Mesendoderm (in vitro differentiated cells): ENCODE data around the gene OTOP3.

ENCODE experiments used
- DNase-seq: peaks from one replicate; pipeline ENCODE4 v3.0.0; 2013
- H2AK5ac ChIP-seq: 2 replicates; pipeline ENCODE4 v1.6.1; 2013; ENCODE audit warnings: low read length, inconsistent platforms
- H2BK120ac ChIP-seq: 2 replicates; pipeline ENCODE4 v1.6.1; 2013; ENCODE audit warnings: low read depth, mild to moderate bottlenecking, low read length, moderate library complexity, mixed read lengths
- H2BK15ac ChIP-seq: replicated peaks from 2 replicates; pipeline ENCODE4 v1.6.1; 2013; ENCODE audit warnings: low read depth, mild to moderate bottlenecking, moderate library complexity
- H2BK5ac ChIP-seq: 2 replicates; pipeline ENCODE4 v1.6.1; 2013; ENCODE audit warnings: low read length, inconsistent platforms
- H3K18ac ChIP-seq: 2 replicates; pipeline ENCODE4 v1.6.1; 2013; ENCODE audit warnings: mild to moderate bottlenecking, low read length, mixed read lengths
- H3K23ac ChIP-seq: one replicate; pipeline ENCODE4 v1.6.1; 2013; ENCODE audit warnings: low read length
- H3K27ac ChIP-seq: 2 replicates; pipeline ENCODE4 v1.5.1; 2013; ENCODE audit warnings: low read depth, mild to moderate bottlenecking, inconsistent platforms, low read length, moderate library complexity
- H3K27me3 ChIP-seq: 2 replicates; pipeline ENCODE4 v1.6.1; 2013; ENCODE audit warnings: low read length, control low read depth, mild to moderate bottlenecking, inconsistent platforms; ENCODE audit not compliant: insufficient read depth, poor library complexity
- H3K36me3 ChIP-seq: 2 replicates; pipeline ENCODE4 v1.6.1; 2013; ENCODE audit warnings: low read length, inconsistent platforms; ENCODE audit not compliant: control insufficient read depth, insufficient read depth
- H3K4ac ChIP-seq: one replicate; pipeline ENCODE4 v1.6.1; 2013; ENCODE audit warnings: low read depth, mild to moderate bottlenecking, low read length, moderate library complexity
- H3K4me1 ChIP-seq: 2 replicates; pipeline ENCODE4 v1.6.1; 2013; ENCODE audit warnings: low read depth, low read length, inconsistent platforms; ENCODE audit not compliant: control insufficient read depth
- H3K4me2 ChIP-seq: 2 replicates; pipeline ENCODE4 v1.6.1; 2013; ENCODE audit warnings: low read length
- H3K4me3 ChIP-seq: 2 replicates; pipeline ENCODE4 v1.5.1; 2013; ENCODE audit warnings: mild to moderate bottlenecking, low read length
- H3K56ac ChIP-seq: one replicate; pipeline ENCODE4 v1.6.1; 2013; ENCODE audit warnings: low read length
- H3K79me1 ChIP-seq: 2 replicates; pipeline ENCODE4 v1.6.1; 2013; ENCODE audit warnings: low read length, inconsistent platforms
- H3K79me2 ChIP-seq: 2 replicates; pipeline ENCODE4 v1.6.1; 2013; ENCODE audit warnings: mild to moderate bottlenecking, low read length; ENCODE audit not compliant: control insufficient read depth, insufficient read depth
- H3K9ac ChIP-seq: 2 replicates; pipeline ENCODE4 v1.6.1; 2013; ENCODE audit warnings: low read length, inconsistent platforms
- H4K5ac ChIP-seq: one replicate; pipeline ENCODE4 v1.6.1; 2013; ENCODE audit warnings: low read length
- H4K8ac ChIP-seq: one replicate; pipeline ENCODE4 v1.6.1; 2013; ENCODE audit warnings: low read depth, mild to moderate bottlenecking, control low read depth, low read length, moderate library complexity
- WGBS: extraction: QIAGEN DNeasy Blood & Tissue Kit; methylation state at CpG from one replicate; pipeline ENCODE4 v1.1.7; 2013; ENCODE audit warnings: low lambda C conversion rate, missing lambda C conversion rate; ENCODE audit not compliant: insufficient coverage; ENCODE audit errors: extremely low coverage; 5-methylcytosine and 5-hydroxymethylcytosine counted together

The OTOP3 gene

DNA sequence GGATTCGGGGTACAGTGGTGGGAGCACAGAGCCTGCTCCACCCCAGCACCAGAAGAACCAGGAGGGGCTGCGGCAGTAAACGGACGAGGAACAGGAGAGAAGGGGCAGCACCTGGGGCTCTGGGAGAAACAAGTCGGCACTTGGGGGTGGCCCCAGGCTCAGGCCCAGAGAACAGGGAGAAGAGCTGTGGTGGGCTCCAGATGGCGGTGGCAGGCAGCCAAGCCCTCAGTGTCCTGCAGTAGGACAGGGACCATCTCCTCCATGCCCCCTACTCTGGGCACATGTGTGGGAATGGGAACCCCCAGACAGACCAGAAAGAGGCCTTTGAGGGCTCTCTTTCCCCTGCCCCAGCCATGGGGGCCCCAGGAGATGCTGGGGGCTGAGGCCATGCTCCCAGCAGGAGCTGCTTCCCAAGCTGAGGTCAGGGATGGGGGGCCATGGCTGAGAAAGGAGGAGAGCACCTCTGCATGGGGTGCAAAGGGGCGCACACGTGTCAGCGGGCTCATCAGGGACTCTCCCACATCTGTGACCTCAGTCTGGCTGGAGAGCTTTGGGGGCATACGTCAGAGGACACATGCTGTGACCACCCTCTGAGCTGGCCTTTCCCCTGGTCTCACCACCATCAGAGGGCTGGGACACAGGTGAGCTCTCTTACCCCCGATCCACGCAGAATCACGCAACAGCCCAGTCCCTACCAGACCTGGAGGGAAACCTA is 19.4 kb upstream of the OTOP3 start:
- no peak overlapping the region for H2BK15ac ChIP-seq
- WGBS = no CpG with 5 or more reads among the region's 13 CpGs

DNA sequence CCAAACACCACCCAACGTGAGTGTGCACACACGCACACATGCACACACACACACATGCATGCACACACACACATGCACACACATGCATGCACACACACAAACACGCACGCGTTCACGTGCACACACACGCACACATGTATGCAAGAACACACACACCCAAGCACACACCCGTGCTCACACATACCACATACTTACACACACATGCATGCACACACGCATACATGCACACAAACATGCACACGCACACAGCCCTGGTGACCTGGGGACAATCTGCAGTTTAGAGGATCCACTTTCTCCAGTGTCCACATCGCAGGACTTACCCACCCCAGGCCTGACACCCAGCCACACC is 18.9 kb upstream of the OTOP3 start:
- H2BK5ac ChIP-seq = no peak overlapping the region
- no peak overlapping the region for H3K23ac ChIP-seq
- H3K4me1 ChIP-seq = no peaks in the 10 kb centered on the region
- H3K4me2 ChIP-seq = no peak overlapping the region
- no peak overlapping the region for H3K9ac ChIP-seq
- H3K4me3 ChIP-seq = no peak overlapping the region
- H3K18ac ChIP-seq = no peak overlapping the region
- H3K27me3 ChIP-seq = no peaks in the 10 kb centered on the region
- no CpG with 5 or more reads among the region's 11 CpGs for WGBS
- H2BK120ac ChIP-seq = no peak overlapping the region
- no peak overlapping the region for H4K5ac ChIP-seq
- H3K79me2 ChIP-seq = no peaks in the 10 kb centered on the region
- no peak overlapping the region for H2BK15ac ChIP-seq
- H3K27ac ChIP-seq = no peak overlapping the region
- no peak overlapping the region for H3K4ac ChIP-seq
- no peak for DNase-seq
- no peak overlapping the region for H2AK5ac ChIP-seq
- H3K79me1 ChIP-seq = no peaks in the 10 kb centered on the region
- no peak overlapping the region for H4K8ac ChIP-seq
- H3K56ac ChIP-seq = no peak overlapping the region
- H3K36me3 ChIP-seq = no peaks in the 10 kb centered on the region

More for the DNA sequence above, 19.4 kb upstream of the OTOP3 start:
- Histone ChIP-seq H4K5ac (no peak overlapping the region), H3K4ac (no peak overlapping the region), H3K56ac (no peak overlapping the region), H3K79me1 (no peaks in the 10 kb centered on the region), H2BK5ac (no peak overlapping the region), H4K8ac (no peak overlapping the region), H3K27me3 (no peaks in the 10 kb centered on the region), H3K23ac (no peak overlapping the region), H2BK120ac (no peak overlapping the region), H3K27ac (no peak overlapping the region), H3K4me2 (no peak overlapping the region), H3K79me2 (no peaks in the 10 kb centered on the region), H3K36me3 (no peaks in the 10 kb centered on the region), H3K4me1 (no peaks in the 10 kb centered on the region), H3K4me3 (no peak overlapping the region), H2AK5ac (no peak overlapping the region), H3K18ac (no peak overlapping the region), H3K9ac (no peak overlapping the region)
- DNase-seq = no peak

DNA sequence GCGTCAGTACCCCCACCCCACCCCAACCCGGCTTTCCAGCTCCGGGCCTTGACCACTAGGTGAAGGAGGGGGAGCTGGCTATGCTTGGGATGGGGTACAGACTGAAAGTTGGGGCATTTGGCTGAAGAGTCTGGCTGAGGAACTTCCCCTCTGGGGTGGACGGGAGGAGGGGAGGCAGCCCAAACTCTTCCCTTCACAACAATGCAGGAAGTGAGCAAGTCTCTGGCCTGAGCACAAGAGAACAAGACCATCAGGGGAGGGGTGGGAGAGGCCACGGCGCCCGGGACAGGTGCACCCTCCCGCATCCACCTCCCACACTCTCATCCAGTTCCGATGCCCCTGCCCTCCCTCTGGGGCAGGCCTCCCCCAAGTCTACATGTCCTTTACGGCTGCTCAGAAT is 18.3 kb upstream of the OTOP3 start:
- Histone ChIP-seq H4K8ac (no peak overlapping the region), H3K23ac (no peak overlapping the region), H3K4me1 (no peaks in the 10 kb centered on the region), H3K4me2 (no peak overlapping the region), H2BK5ac (no peak overlapping the region), H2AK5ac (no peak overlapping the region), H4K5ac (no peak overlapping the region), H3K36me3 (no peaks in the 10 kb centered on the region), H3K4ac (no peak overlapping the region), H3K79me1 (no peaks in the 10 kb centered on the region), H3K27ac (no peak overlapping the region), H2BK120ac (no peak overlapping the region), H3K9ac (no peak overlapping the region), H3K56ac (no peak overlapping the region), H3K4me3 (no peak overlapping the region), H3K27me3 (peaks cover 2% of the 10 kb centered on the region), H3K79me2 (no peaks in the 10 kb centered on the region), H3K18ac (no peak overlapping the region), H2BK15ac (no peak overlapping the region)
- no CpG with 5 or more reads among the region's 10 CpGs for WGBS
- no peak for DNase-seq

DNA sequence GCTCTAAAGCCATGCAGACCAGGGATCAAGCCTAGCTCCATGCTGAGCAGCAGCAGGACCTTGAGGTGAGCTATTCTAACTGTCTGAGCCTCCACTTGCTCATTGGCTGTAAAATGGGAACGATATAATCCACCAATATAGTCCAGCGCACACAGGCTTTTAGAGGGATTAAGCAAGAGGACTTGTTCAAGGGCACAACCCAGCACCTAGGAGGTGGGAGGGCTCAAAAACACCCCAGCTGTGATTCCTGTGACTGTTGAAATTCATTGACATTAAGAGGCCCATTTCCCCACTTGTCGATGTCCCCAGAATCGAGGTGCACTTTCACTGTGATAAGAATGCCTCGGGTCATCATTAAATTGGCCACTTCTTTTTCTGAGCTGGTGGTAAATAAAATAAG is 16.8 kb upstream of the OTOP3 start:
- H3K4me2 ChIP-seq = no peak overlapping the region
- no CpG with 5 or more reads among the region's 5 CpGs for WGBS
- H2AK5ac ChIP-seq = no peak overlapping the region
- no peak overlapping the region for H2BK15ac ChIP-seq
- no peak overlapping the region for H2BK120ac ChIP-seq
- DNase-seq = no peak
- no peaks in the 10 kb centered on the region for H3K79me1 ChIP-seq
- H4K5ac ChIP-seq = no peak overlapping the region
- no peak overlapping the region for H3K23ac ChIP-seq
- H3K79me2 ChIP-seq = no peaks in the 10 kb centered on the region
- H3K27ac ChIP-seq = no peak overlapping the region
- no peak overlapping the region for H3K18ac ChIP-seq
- H3K4ac ChIP-seq = no peak overlapping the region
- no peaks in the 10 kb centered on the region for H3K4me1 ChIP-seq
- H3K36me3 ChIP-seq = no peaks in the 10 kb centered on the region
- H3K9ac ChIP-seq = no peak overlapping the region
- H3K27me3 ChIP-seq = peaks cover 7% of the 10 kb centered on the region
- H4K8ac ChIP-seq = no peak overlapping the region
- H2BK5ac ChIP-seq = no peak overlapping the region
- H3K4me3 ChIP-seq = no peak overlapping the region
- H3K56ac ChIP-seq = no peak overlapping the region

DNA sequence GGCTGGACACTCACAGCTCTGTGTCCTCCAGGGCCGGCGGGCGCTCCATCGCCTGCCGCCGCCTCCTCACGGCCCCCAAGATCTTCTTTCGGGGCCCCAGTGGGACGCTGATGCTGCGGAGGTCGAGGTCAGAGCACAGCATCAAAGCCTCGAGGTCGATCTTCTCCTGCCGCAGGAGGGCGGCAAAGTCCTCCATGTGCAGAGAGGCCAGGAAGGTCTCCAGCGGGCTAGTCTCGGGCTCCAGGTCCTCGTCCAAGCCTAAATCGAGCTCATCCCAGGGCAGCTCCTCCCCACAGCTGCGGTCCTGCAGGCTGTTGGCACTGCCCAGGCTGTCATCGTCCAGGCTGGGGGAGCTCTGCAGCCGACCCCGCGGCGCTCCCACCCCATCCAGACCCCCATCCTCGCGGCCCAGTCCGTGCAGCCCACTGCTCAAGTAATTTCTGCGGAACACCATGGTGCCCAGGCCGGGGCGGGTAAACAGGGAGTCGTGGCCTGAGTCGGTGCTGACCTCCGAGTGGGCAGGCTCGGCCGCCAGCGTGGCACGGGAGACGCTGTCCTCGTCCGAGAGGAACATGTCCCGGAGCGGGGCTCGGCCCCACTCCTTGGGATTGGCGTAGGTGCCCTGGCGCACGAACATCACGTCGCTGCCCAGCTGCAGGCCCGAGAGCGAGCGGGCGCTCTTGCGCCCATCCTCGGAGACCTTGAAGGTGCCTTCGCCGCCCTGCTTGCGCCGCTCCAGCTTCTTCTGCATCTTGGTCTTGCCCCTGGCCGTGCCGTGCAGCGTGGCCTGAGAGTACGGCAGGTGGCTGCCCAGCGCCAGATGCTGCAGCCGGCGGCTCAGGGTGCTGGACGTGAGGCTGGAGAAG is 16.0 kb upstream of the OTOP3 start:
- no peak overlapping the region for H3K56ac ChIP-seq
- no peak overlapping the region for H2BK5ac ChIP-seq
- H3K36me3 ChIP-seq = no peaks in the 10 kb centered on the region
- no peak overlapping the region for H3K9ac ChIP-seq
- peak; percentile 63 for DNase-seq
- no peaks in the 10 kb centered on the region for H3K79me2 ChIP-seq
- no peak overlapping the region for H4K8ac ChIP-seq
- no peak overlapping the region for H4K5ac ChIP-seq
- no peak overlapping the region for H3K18ac ChIP-seq
- H3K23ac ChIP-seq = no peak overlapping the region
- no peaks in the 10 kb centered on the region for H3K79me1 ChIP-seq
- H3K4me1 ChIP-seq = no peaks in the 10 kb centered on the region
- no peak overlapping the region for H2AK5ac ChIP-seq
- no peak overlapping the region for H3K4me2 ChIP-seq
- no peak overlapping the region for H3K4me3 ChIP-seq
- no peak overlapping the region for H2BK15ac ChIP-seq
- no peak overlapping the region for H3K4ac ChIP-seq
- peaks cover 15% of the 10 kb centered on the region for H3K27me3 ChIP-seq
- H3K27ac ChIP-seq = no peak overlapping the region
- H2BK120ac ChIP-seq = no peak overlapping the region
- WGBS = no CpG with 5 or more reads among the region's 67 CpGs
